HG03103 (cell line): ENCODE measurements around the gene AHI1.
"Not testable (repeated sequence)": the region's sequence is repeated elsewhere in the genome, so short reads cannot be mapped to it uniquely, and the experiment has no call there.

Source experiments
- ATAC-seq: cut with Tn5 transposase; IDR thresholded peaks from one replicate; pipeline ENCODE4 v1.9.1; 2021; ENCODE audit warnings: low read depth; ENCODE audit not compliant: unreplicated experiment

The AHI1 gene

GRCh38 chr6:135270676-135271536 is 226.6 kb downstream of the AHI1 start:
- ATAC-seq = no peak

GRCh38 chr6:135269481-135269891 is 228.1 kb downstream of the AHI1 start:
- ATAC-seq = no peak

GRCh38 chr6:135268740-135269139 is 228.8 kb downstream of the AHI1 start:
- no peak for ATAC-seq

- ATAC-seq = no peak
Observed at GRCh38 chr6:135268263-135268662, 229.3 kb downstream of the AHI1 start.

- ATAC-seq = no peak
Observed at GRCh38 chr6:135267085-135267484, 230.5 kb downstream of the AHI1 start.

- ATAC-seq = no peak
Observed at GRCh38 chr6:135266675-135267074, 230.9 kb downstream of the AHI1 start.

- no peak for ATAC-seq
Observed at GRCh38 chr6:135265278-135265677, 232.3 kb downstream of the AHI1 start.

- ATAC-seq = no peak
Observed at GRCh38 chr6:135261872-135262725, 235.4 kb downstream of the AHI1 start.

- ATAC-seq = no peak
Observed at GRCh38 chr6:135260612-135261011, 236.9 kb downstream of the AHI1 start.

- ATAC-seq = no peak
Observed at GRCh38 chr6:135258970-135259369, 238.6 kb downstream of the AHI1 start.

- no peak for ATAC-seq
Observed at GRCh38 chr6:135257631-135258405, 239.7 kb downstream of the AHI1 start.

GRCh38 chr6:135256866-135257265 is 240.7 kb downstream of the AHI1 start:
- ATAC-seq = no peak

- ATAC-seq = no peak
Observed at GRCh38 chr6:135254471-135254870, 243.1 kb downstream of the AHI1 start.

- no peak for ATAC-seq
Observed at GRCh38 chr6:135251498-135252441, 245.8 kb downstream of the AHI1 start.

- ATAC-seq = no peak
Observed at GRCh38 chr6:135250751-135251497, 246.6 kb downstream of the AHI1 start.

GRCh38 chr6:135250234-135250633 is 247.3 kb downstream of the AHI1 start:
- ATAC-seq = no peak

- ATAC-seq = not testable (repeated sequence)
Observed at GRCh38 chr6:135246412-135247012, 251.0 kb downstream of the AHI1 start.

GRCh38 chr6:135244805-135245204 is 252.7 kb downstream of the AHI1 start:
- no peak for ATAC-seq
